Lung (tissue), 12 donors: Measurements from ENCODE around the gene YIPF7. TPM values are rescaled to one million over a fixed set of nuclear protein-coding genes. Genes with fewer than 3 reads are reported as not detected.

Experiments used
- ATAC-seq: fragments of 200-7000 bp; cut with Tn5 transposase; one replicate; pipeline ENCODE4 v1.9.1; 2020; ENCODE audit warnings: moderate number of reproducible peaks; ENCODE audit not compliant: insufficient read depth, low FRiP score
- DNase-seq, 3 donors: peaks; one replicate each; pipeline ENCODE4 v3.0.0-alpha.2; 2013 to 2017
- H3K27ac ChIP-seq, 2 donors: one replicate each; pipeline ENCODE4 v1.5.1; 2013; ENCODE audit warnings: mild to moderate bottlenecking in 2 of 2, moderate library complexity in 2 of 2, control low read depth in 1 of 2, inconsistent platforms in 1 of 2, low read depth in 1 of 2, low read length in 1 of 2
- H3K27me3 ChIP-seq, 3 donors: one replicate each; pipeline ENCODE4 v1.5.1; 2013; ENCODE audit warnings: low read length in 2 of 3; ENCODE audit not compliant: control insufficient read depth in 3 of 3, insufficient read depth in 3 of 3
- H3K36me3 ChIP-seq, 4 donors: one replicate each; pipeline ENCODE4 v1.5.1; 2013; ENCODE audit warnings: low read length in 4 of 4, mild to moderate bottlenecking in 1 of 4, moderate library complexity in 1 of 4; ENCODE audit not compliant: control insufficient read depth in 4 of 4, insufficient read depth in 4 of 4
- H3K4me1 ChIP-seq, 5 donors: one replicate each; pipeline ENCODE4 v1.5.1; 2013; ENCODE audit warnings: low read length in 5 of 5, mild to moderate bottlenecking in 2 of 5, moderate library complexity in 1 of 5; ENCODE audit not compliant: control insufficient read depth in 5 of 5, insufficient read depth in 5 of 5
- H3K4me3 ChIP-seq: one replicate; pipeline ENCODE4 v1.5.1; 2013; ENCODE audit warnings: mild to moderate bottlenecking, control low read depth, moderate library complexity
- H3K9ac ChIP-seq, 2 donors: one replicate each; pipeline ENCODE4 v1.5.1; 2013; ENCODE audit warnings: low read length in 2 of 2, control low read depth in 1 of 2; ENCODE audit not compliant: insufficient read depth in 1 of 2
- H3K9me3 ChIP-seq, 4 donors: one replicate each; pipeline ENCODE4 v1.5.1; 2013; ENCODE audit warnings: low read length in 3 of 4, mild to moderate bottlenecking in 1 of 4, moderate library complexity in 1 of 4; ENCODE audit not compliant: control insufficient read depth in 4 of 4, insufficient read depth in 3 of 4
- WGBS, 2 donors: extraction: QIAGEN DNeasy Blood & Tissue Kit; methylation state at CpG; one replicate each; pipeline ENCODE4 v1.1.7; 2013; 5-methylcytosine and 5-hydroxymethylcytosine counted together
- polyA plus RNA-seq, 2 donors: library from polyadenylated mRNA; stranded (reverse); fragments of 200-250 nt; gene quantifications; one replicate each; pipeline ENCODE4 v1.2.1, GENCODE V29; 2013
- total RNA-seq, 2 donors: library from RNA; depleted of rRNA in 1 of 2; stranded (reverse); fragments of >200 nt in 1 of 2; gene quantifications; one replicate each; pipeline ENCODE4 v1.2.1, GENCODE V29; 2014 to 2021
- TF ChIP-seq, protein P1 (sequence below): IDR thresholded peaks from 2 replicates; pipeline ENCODE4 v1.5.1; 2012; ENCODE audit warnings: mild to moderate bottlenecking; ENCODE audit errors: control extremely low read depth, extremely low read depth
- donor health status: control.
- donor health status: control.
- donor health status: Bipolar disorder and iron deficiency.
- donor health status: healthy.
- donor health status: DM: yes; HTN: yes; CAD: no.

Gene YIPF7
- total and polyA plus RNA-seq, 4 donors = not detected

DNA sequence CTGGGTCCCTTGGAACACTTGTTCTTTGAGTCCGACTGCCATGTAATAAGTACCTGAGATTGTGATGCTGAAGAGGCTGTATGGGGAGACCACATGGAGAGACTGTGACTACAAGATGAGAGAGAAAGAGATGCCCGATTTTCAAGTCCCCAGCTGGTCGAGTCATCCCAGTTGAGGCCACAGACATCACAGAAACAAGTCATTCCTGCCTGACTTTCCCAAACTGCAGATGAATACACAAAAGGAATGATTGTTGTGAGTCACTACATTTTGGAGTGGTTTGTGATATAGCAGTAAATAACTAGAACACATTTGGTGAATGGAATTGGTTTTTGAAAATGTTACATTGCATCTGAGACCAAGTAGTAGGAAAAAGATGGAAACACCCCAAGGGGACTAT lies 9.0 kb upstream of the YIPF7 start:
- Histone ChIP-seq H3K9ac (no peak overlapping the region), H3K4me1 (no peaks in the 10 kb centered on the region), H3K4me3 (no peak overlapping the region), H3K9me3 (no peaks in the 10 kb centered on the region), H3K27ac (no peak overlapping the region), H3K36me3 (no peaks in the 10 kb centered on the region), H3K27me3 (no peaks in the 10 kb centered on the region)
- DNase-seq = no peak
- WGBS, 2 donors = 46 to 70% methylated on average over 3 of the region's 3 CpGs
- TF ChIP-seq, protein P1, sequence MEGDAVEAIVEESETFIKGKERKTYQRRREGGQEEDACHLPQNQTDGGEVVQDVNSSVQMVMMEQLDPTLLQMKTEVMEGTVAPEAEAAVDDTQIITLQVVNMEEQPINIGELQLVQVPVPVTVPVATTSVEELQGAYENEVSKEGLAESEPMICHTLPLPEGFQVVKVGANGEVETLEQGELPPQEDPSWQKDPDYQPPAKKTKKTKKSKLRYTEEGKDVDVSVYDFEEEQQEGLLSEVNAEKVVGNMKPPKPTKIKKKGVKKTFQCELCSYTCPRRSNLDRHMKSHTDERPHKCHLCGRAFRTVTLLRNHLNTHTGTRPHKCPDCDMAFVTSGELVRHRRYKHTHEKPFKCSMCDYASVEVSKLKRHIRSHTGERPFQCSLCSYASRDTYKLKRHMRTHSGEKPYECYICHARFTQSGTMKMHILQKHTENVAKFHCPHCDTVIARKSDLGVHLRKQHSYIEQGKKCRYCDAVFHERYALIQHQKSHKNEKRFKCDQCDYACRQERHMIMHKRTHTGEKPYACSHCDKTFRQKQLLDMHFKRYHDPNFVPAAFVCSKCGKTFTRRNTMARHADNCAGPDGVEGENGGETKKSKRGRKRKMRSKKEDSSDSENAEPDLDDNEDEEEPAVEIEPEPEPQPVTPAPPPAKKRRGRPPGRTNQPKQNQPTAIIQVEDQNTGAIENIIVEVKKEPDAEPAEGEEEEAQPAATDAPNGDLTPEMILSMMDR = no peak
- no peak for ATAC-seq

DNA sequence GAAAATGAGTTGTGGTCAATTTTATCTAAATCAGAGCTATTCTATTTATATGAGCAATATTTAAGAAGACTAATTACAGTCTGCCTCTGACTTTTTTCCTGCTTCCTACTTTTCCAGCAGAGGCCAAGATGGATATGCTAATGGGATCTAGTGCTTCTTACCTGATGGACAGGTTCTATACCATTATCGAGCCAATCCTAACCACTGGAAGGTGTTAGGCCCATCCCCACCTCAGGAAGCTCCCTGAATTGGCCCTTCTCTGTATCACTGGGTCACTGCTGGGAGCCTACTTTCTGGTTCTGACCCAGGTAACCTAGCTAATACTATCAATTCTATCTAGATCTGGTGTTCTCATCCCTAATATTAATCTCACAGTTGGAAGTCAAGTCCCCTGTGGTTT lies 577 bp upstream of the YIPF7 start:
- no peaks in the 10 kb centered on the region for H3K36me3 ChIP-seq
- no peaks in the 10 kb centered on the region for H3K27me3 ChIP-seq
- DNase-seq (no peak), ATAC-seq (no peak)
- 79 to 83% methylated on average over 1 of the region's 1 CpG for WGBS, 2 donors
- H3K4me3 ChIP-seq = no peak overlapping the region
- no peak overlapping the region for H3K27ac ChIP-seq
- no peaks in the 10 kb centered on the region for H3K9me3 ChIP-seq
- no peaks in the 10 kb centered on the region for H3K4me1 ChIP-seq
- no peak overlapping the region for H3K9ac ChIP-seq
- TF ChIP-seq, protein P1 = no peak

GRCh38 chr4:44646151-44646550 lies 5.3 kb downstream of the YIPF7 start:
- no peaks in the 10 kb centered on the region for H3K4me1 ChIP-seq
- H3K27me3 ChIP-seq = no peaks in the 10 kb centered on the region
- H3K27ac ChIP-seq = no peak overlapping the region
- no peak for ATAC-seq
- no peak for DNase-seq
- no peak overlapping the region for H3K9ac ChIP-seq
- H3K36me3 ChIP-seq = no peaks in the 10 kb centered on the region
- peaks cover 0 to 10% (median 3%) of the 10 kb centered on the region in 4 donors for H3K9me3 ChIP-seq
- no peak overlapping the region for H3K4me3 ChIP-seq
- TF ChIP-seq, protein P1 = no peak
- WGBS, 2 donors = 92 to 96% methylated on average over 1 of the region's 1 CpG

DNA sequence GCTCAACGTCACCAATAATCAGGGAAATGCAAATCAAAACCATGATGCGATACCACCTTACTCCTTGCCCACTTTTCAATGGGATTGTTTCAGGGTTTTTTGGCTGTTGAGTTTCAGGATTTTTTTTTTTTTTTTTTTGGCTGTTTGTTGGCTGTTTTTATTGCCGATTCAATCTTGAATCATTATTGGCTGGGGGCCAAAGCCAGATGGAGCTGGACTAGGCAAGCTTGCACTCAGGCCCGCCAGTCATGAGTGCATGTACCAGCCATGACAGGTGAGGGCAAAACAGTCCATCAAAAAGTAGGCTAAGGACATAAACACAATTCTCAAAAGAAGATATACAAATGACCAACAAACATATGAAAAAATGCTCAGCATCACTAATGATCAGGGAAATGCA lies 13.3 kb downstream of the YIPF7 start:
- Histone ChIP-seq H3K9ac (no peak overlapping the region), H3K27me3 (no peaks in the 10 kb centered on the region), H3K9me3 (peaks cover 0 to 8% (median 0%) of the 10 kb centered on the region in 4 donors), H3K36me3 (no peaks in the 10 kb centered on the region), H3K4me1 (no peaks in the 10 kb centered on the region), H3K4me3 (no peak overlapping the region), H3K27ac (no peak overlapping the region)
- ATAC-seq (no peak), DNase-seq (no peak)
- TF ChIP-seq, protein P1 = no peak
- WGBS, 2 donors = 89 to 94% methylated on average over 4 of the region's 4 CpGs
